ENCODE data around the gene ERCC2. TPM values are rescaled to one million over a fixed set of nuclear protein-coding genes. Genes with fewer than 3 reads are reported as not detected.

ERCC2 gene
- total RNA-seq, 4 donors from 2014 or later, result 9.4 to 19.5 (median 17.6) TPM

- no peaks in the 10 kb centered on the region for H3K27me3 ChIP-seq
- no peak overlapping the region for H3K27ac ChIP-seq
- peaks cover 0 to 11% (median 0%) of the 10 kb centered on the region in 4 donors for H3K9me3 ChIP-seq
- WGBS, 2 donors, result 71 to 79% methylated on average over 18 of the region's 18 CpGs
- DNase-seq (ENCODE audit: low spot score in 2 of 2), result no peak
- no peak for TF ChIP-seq CTCF (IDR thresholded peaks at IDR 0.05)
- TF ChIP-seq EP300 (IDR thresholded peaks at IDR 0.05), result no peak
- no peak for TF ChIP-seq POLR2A (IDR thresholded peaks at IDR 0.05)
- no peaks in the 10 kb centered on the region for H3K4me1 ChIP-seq
- H3K4me3 ChIP-seq, result no peak overlapping the region
- H3K36me3 ChIP-seq, result peaks cover 0 to 20% (median 0%) of the 10 kb centered on the region in 3 donors
Observed at GRCh38 chr19:45306518-45307027, 63.8 kb downstream of the ERCC2 start.

GRCh38 chr19:45306040-45306439 lies 64.3 kb downstream of the ERCC2 start:
- 41 to 46% methylated on average over 9 of the region's 9 CpGs for WGBS, 2 donors
- DNase-seq (ENCODE audit: low spot score in 2 of 2), result no peak
- TF ChIP-seq POLR2A (IDR thresholded peaks at IDR 0.05) (no peak), EP300 (IDR thresholded peaks at IDR 0.05) (no peak), CTCF (IDR thresholded peaks at IDR 0.05) (no peak)
- Histone ChIP-seq H3K4me1 (no peaks in the 10 kb centered on the region), H3K27ac (no peak overlapping the region), H3K27me3 (no peaks in the 10 kb centered on the region), H3K36me3 (peaks cover 0 to 22% (median 0%) of the 10 kb centered on the region in 3 donors), H3K9me3 (peaks cover 0 to 11% (median 0%) of the 10 kb centered on the region in 4 donors), H3K4me3 (no peak overlapping the region)

DNA sequence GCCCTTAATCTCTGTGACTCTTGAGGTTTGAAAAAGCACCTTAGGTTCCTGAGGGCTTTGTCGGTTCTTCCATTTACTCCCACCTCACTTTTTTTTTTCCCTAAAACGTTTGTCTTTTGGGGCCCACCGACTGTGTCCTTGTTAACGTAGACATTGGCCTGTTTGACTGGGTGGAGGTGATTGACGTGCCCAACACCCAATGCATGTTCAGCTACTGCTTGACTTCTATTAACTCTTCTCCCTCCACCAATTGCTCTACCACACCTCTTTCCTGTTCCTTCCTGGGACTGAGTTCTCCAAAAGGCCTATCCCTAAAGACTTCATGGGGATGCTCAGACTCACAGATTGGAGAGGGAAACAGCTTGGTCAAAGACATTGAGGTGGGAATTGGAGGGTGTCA lies 65.0 kb downstream of the ERCC2 start:
- TF ChIP-seq CTCF (IDR thresholded peaks at IDR 0.05) (no peak), EP300 (IDR thresholded peaks at IDR 0.05) (no peak), POLR2A (IDR thresholded peaks at IDR 0.05) (no peak)
- Histone ChIP-seq H3K27ac (no peak overlapping the region), H3K9me3 (peaks cover 0 to 11% (median 0%) of the 10 kb centered on the region in 4 donors), H3K36me3 (peaks cover 0 to 29% (median 0%) of the 10 kb centered on the region in 3 donors), H3K4me1 (no peaks in the 10 kb centered on the region), H3K4me3 (no peak overlapping the region), H3K27me3 (no peaks in the 10 kb centered on the region)
- WGBS, 2 donors, result 13 to 16% methylated on average over 5 of the region's 5 CpGs
- DNase-seq (ENCODE audit: low spot score in 2 of 2), result no peak

- peaks cover 0 to 33% (median 0%) of the 10 kb centered on the region in 3 donors for H3K36me3 ChIP-seq
- H3K4me1 ChIP-seq, result no peaks in the 10 kb centered on the region
- WGBS, 2 donors, result 59 to 61% methylated on average over 4 of the region's 4 CpGs
- DNase-seq (ENCODE audit: low spot score in 2 of 2), result no peak
- H3K27me3 ChIP-seq, result no peaks in the 10 kb centered on the region
- no peak overlapping the region for H3K27ac ChIP-seq
- H3K9me3 ChIP-seq, result peaks cover 0 to 11% (median 0%) of the 10 kb centered on the region in 4 donors
- H3K4me3 ChIP-seq, result no peak overlapping the region
- TF ChIP-seq CTCF (IDR thresholded peaks at IDR 0.05) (no peak), EP300 (IDR thresholded peaks at IDR 0.05) (no peak), POLR2A (IDR thresholded peaks at IDR 0.05) (no peak)
Observed at GRCh38 chr19:45305007-45305406, 65.4 kb downstream of the ERCC2 start.

DNA sequence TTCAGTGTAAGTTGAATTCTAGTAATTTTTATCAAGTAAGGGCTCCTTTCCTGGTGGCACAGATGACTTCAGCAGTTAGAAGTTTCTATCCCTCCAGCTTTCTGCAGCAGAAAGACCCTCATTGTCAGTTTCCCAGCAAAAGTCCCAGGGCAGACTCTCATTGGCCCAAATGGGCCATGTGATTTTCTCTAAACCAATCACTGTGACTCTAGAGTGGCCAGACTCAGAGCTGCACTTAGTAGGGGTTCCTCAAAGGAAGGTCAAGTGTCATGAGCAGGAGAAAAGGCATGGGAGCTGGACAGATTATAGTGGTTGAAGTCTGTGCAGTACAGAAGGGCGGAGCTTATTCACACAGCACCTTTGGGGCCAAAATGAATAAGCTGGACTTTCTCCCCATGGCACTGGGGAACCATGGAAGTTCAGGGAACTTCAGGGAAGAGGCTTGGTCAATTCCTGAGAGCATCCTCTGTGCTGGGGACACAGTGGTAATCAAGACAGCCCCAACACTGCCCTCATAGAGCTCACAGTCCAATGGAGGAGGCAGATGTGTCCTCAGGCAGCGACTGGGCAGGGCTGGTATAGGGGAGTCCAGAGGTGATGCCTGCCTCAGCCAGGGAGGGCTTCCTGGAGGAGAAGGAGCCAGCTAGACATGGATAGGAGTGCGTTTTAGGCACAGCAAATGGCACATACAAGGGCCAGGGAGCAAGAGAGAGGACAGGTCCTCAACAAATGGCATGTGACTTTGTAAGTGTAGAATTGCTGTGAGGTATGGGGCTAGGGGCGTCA lies 66.0 kb downstream of the ERCC2 start:
- Histone ChIP-seq H3K27me3 (no peaks in the 10 kb centered on the region), H3K4me1 (no peaks in the 10 kb centered on the region), H3K9me3 (peaks cover 0 to 11% (median 0%) of the 10 kb centered on the region in 4 donors), H3K4me3 (no peak overlapping the region), H3K36me3 (peaks cover 0 to 40% (median 0%) of the 10 kb centered on the region in 3 donors), H3K27ac (no peak overlapping the region)
- 68 to 82% methylated on average over 4 of the region's 4 CpGs for WGBS, 2 donors
- no peak for TF ChIP-seq POLR2A (IDR thresholded peaks at IDR 0.05)
- no peak for DNase-seq (ENCODE audit: low spot score in 2 of 2)

All from tibial nerve (tissue), 4 donors.